DMS53 treated with DMSO at 0.1 percent for 48 hours (cell line): ENCODE results near the gene AMBRA1.
"Not testable (repeated sequence)": the region's sequence is repeated elsewhere in the genome, so short reads cannot be mapped to it uniquely, and the experiment has no call there.

ENCODE experiments used
- DNase-seq: peaks from one replicate; lab custom pipeline; 2025; ENCODE audit not compliant: unreplicated experiment; lab: John Stamatoyannopoulos, UW

AMBRA1 gene

DNA sequence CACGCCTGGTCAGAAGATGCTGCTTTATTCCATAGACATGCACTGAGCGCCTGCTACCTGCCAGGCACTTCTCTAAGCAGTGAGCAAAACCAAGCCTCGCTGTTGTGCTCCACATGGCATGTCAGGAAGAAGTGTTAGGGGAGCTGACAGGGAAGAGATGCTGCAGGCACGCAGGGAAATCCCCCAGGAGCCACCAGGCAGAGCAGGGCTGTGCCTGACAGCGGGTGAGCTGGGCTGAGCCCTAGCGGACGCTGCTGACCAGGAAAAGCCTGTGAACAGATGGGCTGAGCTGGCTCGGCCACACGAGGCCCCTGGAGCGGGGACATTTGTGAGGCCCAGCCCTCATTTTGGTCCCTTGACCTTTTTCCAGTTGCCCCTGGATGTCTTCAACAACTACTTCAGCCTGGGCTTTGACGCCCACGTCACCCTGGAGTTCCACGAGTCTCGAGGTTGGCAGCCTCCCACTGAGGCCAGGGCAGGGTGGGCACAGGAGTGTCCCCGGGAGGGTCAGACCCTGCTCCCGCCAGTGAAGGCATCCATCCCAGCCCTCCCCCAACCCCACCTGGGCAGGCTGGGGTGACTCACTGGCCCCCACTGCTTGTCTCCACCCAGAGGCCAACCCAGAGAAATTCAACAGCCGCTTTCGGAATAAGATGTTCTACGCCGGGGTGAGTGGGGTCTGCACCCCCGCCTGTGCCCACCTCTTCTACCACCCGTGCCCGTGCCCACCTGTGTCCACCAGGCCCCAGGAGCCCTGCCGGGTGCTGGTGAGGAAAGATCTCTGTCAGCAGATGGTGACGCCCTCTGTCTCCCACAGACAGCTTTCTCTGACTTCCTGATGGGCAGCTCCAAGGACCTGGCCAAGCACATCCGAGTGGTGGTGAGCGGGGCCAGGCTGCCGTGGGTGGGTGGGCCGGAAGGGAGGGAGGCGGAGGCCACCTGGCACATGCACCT, 219.8 kb downstream of the AMBRA1 start:
- DNase-seq = no peak

DNA sequence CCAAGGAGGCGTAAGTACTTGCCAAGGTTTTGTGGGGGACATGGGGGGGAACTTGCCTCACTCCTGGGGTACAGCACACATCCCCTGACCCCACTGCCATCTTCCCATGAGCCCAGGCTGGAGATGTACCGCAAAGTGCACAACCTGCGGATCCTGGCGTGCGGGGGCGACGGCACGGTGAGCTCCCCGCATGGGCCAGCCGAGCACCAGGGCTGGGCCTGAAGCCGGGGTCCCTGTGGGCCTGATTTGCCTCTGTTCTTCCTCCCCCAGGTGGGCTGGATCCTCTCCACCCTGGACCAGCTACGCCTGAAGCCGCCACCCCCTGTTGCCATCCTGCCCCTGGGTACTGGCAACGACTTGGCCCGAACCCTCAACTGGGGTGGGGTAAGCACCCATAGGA, 221.3 kb downstream of the AMBRA1 start:
- not testable (repeated sequence) for DNase-seq

DNA sequence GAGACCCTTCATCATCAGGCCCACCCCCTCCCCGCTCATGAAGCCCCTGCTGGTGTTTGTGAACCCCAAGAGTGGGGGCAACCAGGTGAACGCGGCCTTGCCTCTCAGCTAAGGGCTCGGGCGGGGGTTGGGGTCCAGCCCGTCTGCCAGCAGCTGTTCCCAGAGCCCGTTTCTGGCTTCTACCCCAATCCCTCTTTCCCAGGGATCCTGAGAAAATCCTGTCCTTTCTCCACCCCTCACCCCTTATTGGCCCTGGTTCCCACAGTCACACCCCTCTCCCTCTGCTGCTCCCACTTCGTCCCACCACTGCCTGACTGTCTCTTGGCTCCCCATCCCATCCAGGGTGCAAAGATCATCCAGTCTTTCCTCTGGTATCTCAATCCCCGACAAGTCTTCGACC, 221.7 kb downstream of the AMBRA1 start:
- DNase-seq = no peak

DNA sequence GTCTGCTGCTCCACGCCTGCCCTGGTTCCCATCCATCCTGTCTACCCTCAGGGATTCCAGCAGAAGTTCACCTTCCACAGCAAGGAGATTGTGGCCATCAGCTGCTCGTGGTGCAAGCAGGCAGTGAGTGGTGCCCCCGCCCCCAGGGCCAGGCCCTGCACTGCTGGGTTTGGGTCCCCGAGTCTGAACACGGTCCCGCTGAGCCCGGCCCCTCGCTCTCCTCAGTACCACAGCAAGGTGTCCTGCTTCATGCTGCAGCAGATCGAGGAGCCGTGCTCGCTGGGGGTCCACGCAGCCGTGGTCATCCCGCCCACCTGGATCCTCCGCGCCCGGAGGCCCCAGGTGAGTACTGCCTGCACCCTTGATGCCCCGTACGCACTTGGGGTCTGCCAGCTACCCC, 222.6 kb downstream of the AMBRA1 start:
- DNase-seq = not testable (repeated sequence)

DNA sequence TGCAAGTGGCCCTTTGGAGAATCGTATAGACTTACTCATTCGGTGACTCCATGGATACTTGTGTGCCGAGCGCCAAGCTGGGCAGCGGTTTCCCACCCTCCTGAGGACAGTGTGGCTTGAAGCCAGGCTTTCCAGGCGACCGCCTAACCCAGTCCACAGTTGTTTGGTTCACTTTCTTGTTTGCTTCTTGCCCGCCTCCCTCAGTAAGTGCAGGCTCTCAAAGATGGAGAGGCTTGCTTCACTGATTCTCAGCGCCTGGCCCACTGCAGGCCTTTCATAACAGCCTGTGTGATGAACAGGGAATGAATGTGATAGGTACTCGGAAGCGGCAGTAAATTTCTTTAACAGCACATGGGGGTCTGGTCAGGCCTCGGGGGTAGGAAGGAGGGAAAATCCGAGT, 223.6 kb downstream of the AMBRA1 start:
- no peak for DNase-seq

DNA sequence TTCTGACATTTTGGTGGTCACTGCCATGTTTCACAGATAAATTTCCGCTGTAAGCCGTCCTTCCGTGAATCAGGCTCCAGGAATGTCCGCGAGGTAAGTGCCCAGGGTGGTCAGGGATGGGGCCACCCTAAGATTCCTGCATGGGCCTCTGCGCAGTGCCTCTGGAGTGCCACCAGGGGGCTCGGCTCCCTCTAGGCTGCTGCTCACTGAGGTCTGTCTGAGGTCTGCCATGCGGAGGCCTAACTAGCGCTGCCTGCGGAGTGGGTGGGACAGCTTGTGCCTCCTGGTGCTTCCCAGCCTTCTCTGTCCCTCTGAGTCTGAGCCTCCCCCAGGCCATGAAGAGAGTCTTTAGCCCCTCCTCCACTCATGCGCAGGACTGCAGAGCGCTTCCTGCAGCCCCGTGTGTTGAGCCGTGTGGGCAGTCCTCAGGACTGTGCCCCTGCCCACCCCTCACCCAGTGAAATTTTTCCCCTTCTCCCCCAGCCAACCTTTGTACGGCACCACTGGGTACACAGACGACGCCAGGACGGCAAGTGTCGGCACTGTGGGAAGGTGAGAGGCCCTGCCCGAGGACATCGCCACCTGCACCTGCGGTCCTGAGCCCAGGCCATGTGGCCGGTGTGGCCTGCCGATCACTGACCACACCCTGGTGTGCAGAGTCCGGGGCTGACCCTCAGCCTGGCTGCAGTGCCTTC, 224.2 kb downstream of the AMBRA1 start:
- peak; percentile 18 for DNase-seq

DNA sequence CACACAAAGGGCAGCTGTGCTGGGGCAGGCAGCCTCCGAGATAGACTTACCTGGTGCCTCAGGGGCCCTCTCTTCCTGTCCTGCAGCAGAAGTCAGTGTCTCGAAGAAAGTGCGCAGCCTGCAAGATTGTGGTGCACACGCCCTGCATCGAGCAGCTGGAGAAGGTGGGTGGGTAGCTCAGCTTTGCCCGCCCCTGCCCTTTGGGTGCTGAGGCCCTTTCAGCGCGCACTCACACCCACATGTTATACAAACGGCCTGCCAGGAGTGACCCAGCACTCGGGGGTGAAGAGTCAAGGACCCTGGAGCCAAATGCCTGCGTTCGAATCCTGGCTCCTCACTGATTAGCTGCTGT, 225.9 kb downstream of the AMBRA1 start:
- DNase-seq = no peak

DNA sequence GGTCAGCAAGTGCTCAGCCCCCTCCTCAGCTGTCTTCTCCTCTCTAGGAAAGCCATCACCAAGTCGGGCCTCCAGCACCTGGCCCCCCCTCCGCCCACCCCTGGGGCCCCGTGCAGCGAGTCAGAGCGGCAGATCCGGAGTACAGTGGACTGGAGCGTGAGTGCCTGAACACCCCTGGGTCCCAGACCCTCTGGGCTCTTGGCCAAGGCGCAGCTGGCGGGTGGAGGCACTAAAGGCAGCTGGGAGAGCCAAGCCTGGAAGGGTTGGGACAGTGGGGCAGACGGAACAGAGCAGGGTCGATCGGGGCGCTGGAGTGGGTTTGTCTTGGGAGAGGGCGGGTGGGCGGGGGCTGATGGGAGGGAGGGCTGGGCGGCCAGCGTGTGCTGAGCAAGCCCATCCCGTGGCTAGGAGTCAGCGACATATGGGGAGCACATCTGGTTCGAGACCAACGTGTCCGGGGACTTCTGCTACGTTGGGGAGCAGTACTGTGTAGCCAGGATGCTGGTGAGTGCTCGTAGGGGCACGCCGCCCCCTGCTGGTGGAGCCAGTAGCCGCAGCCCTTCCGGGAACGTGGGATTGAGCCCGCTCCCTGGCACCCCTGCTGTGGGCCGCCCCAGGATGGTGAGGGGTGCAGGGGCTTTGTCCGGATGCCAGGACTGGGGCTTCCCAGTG, 226.4 kb downstream of the AMBRA1 start:
- no peak for DNase-seq

DNA sequence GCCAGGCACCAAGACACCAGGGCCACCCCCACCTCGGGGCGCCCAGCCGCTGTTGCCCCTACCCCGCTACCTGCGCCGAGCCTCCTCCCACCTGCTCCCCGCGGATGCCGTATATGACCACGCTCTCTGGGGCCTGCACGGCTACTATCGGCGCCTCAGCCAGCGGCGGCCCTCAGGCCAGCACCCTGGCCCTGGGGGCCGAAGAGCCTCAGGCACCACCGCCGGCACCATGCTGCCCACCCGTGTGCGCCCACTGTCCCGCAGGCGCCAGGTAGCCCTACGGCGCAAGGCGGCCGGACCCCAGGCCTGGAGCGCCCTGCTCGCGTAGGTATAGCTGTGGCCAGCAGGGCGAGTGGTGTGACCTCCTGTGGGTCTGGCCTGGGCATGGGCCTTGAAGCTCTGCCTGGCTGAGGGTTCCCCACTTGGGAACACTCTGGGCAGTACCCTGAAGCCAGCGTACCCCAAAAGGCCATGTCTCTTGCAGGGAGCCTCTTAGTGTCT, 227.1 kb downstream of the AMBRA1 start:
- DNase-seq = no peak

DNA sequence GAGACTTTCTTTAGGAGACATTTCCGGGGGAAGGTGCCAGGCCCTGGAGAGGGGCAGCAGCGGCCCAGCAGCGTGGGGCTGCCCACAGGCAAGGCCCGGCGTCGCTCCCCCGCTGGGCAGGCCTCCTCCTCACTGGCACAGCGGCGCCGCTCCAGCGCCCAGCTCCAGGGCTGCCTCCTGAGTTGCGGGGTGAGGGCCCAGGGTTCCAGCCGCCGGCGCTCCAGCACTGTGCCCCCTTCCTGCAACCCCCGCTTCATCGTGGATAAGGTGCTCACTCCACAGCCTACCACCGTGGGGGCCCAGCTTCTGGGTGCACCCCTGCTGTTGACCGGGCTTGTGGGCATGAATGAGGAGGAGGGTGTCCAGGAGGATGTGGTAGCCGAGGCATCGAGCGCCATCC, 227.6 kb downstream of the AMBRA1 start:
- DNase-seq = no peak

DNA sequence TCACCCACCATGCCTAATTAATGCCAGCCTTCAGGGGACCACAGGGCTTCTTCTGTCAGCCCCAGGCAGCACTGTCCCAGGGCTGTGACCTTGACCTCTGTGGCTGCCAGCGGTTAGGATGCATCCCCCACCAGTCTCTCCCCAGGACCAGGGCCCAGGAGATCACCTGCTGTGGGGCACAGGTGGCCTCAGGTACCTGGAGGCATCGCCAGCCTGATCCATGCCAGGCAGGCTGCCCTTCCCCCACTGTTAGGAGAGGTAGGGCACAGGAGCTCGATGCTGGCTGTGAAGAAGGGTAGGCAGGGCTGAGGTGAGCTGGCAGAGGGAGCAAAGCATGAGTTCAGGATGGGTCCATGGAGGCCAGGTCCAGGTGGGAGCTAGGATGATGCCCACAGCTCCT, 229.0 kb downstream of the AMBRA1 start:
- DNase-seq = no peak

DNA sequence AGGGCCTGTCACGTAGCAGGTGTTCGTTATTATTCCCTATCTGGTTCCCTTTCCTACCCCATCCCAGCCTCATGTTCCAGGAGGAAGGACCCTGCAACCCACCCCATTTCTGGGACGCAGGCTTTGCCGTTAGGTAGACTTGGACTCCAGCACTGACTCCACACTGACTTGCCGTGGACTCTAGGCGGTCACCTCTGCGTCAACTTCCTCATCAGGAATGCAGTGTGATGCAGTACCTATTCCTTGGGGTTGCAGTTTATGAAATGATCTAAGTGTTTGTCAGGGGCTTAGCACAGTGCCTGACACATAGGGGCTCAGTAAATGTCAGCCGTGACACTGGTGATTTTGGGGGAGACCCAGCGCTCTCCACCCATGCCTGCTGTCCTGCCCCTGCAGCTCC, 229.8 kb downstream of the AMBRA1 start:
- no peak for DNase-seq

DNA sequence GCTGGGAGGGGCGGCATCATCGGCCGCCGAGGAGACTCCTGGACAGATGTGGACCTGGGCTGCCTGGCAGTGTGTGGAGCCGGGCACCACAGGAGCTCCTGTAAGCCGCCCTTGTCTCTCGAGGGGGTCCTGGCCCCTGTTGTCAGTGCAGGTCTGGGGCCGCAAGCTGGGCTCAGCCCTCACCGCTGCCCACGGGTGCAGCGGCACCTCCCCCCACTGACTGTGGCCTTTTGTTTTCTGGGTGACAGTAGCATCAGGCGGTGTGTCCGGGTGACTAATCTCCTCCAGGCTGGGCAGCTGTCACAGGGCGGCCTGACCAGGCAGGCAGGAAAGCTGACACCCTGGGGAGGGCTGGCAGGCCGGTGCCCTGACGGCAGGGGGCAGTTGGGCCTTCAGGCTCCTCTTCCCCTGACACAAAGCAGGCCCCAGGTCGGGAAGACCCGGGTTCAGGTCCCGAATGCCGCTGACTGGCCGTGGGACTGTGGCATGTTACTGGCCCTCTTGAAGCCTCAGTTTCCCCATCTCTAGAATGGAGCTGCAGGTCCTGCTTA, 230.3 kb downstream of the AMBRA1 start:
- peak; percentile 14 for DNase-seq

DNA sequence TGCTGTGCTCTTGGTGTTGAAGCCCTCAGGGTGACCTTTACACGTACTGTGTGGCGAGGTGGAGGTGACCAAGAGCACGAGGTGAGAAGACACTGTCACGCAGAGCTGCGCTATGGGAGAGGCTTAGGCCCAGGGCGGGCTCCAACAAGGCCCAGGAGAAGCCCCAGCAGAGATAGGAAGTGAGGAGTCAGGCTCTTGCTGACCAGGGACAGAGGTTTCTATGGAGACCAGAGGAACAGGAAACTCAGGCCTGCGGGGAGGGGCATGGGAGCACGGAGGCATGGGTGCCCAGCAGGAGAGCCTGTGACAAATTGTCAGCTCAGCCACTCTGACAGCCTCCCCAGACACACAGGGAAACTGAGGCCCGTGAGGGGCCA, 230.8 kb downstream of the AMBRA1 start:
- peak; percentile 43 for DNase-seq

DNA sequence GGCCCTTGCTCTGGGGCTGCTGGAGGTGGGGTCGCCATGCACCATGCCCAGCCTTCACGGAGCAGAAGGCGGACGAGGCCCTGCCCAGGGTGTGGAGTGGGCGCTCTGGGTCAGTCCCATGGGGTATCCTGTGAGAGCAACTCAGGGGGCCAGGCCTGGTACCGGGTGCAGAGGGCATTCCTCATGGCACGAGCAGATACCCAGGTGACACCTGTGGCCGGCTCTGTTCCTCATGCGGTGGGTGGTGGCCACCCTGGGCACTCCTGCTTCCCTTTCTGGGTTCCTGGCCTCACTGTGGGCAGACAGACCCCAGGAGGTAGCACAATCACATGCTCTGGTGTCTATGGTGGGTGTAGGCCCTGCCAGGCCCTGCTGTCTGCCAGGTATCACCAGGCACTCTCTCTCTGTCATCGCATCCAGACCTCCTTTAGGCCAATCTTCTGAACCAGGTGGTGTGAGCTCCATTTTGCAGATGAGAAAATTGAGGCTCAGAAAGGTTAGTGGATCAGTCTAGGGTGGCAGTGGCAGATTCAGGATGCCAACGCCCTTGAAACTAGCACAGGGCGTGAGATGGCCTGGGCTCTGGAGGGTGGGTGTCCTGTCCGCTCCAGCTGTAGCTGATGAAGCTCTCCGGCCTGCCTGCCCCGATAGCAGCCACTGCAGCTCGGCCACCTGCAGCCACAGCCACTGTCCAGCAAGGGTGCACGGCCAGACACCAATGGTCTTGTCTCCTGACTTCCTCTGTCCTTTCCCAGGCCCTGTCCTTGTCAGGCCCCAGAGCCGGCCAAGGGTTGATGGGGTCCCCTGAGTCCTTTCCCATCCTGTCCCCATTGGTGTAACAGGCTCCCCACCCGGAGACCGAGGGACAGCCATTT, 231.4 kb downstream of the AMBRA1 start:
- DNase-seq = no peak

DNA sequence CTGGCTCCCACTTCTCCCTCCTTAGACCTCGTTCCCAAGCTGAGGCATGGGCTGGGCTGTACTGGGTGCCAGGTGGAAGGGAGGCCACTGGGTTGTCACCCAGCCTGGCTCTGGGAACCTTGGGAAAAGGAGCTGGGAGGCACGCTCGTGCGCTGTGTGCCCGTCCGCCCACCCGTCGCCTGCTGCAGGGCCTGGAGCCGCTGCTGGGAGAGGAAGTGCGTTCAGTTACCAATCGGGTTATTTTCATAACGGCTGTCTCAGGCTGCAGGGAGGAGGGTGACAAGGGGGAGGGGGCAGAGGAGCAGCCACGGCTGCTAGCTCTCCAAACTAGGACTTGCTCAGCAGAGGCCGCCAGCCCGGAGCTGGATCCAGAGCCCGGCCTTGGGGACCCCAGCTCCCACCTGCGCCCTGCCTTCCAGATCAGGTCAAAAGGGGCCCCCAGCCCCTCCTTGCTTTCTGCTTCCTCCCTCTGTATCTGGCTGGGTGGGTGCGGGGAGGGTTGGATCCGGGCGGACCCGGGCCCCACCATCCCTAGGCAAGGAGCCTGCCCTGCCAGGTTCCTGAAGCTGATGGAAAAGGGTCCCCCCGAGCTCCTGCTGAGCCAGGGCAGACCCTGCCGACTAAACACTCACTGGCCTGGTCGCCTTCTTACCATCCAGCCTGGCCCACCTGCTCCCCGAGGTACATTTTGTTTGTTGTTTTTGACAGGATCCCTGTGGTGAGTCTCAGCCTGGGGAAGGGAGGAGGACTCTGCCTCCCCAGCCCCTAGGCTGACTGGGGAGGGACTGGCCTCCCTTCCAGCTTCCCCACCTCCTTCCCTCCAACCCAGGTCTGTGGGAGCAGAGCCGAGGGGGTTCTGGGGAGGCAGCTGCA, 232.3 kb downstream of the AMBRA1 start:
- DNase-seq = no peak

DNA sequence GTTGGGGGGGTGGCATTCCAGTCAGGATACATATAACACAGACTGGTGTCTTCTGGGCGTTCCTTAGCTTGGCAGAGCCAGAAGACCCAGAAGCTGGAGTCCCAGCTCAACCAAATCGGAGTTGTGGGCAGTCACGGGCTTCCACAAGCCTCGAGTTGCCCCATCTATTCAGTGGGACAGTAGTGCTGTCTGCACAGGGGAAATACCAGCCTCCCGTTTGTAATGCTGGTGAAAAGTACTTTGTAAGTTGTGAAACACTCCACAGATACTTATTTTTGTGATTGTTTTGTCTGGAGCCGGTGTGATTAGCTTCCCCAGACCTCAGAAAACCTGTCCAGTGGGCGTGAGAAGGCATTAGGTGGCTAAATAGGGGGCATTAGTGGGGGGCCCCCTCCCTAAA, 232.9 kb downstream of the AMBRA1 start:
- no peak for DNase-seq

DNA sequence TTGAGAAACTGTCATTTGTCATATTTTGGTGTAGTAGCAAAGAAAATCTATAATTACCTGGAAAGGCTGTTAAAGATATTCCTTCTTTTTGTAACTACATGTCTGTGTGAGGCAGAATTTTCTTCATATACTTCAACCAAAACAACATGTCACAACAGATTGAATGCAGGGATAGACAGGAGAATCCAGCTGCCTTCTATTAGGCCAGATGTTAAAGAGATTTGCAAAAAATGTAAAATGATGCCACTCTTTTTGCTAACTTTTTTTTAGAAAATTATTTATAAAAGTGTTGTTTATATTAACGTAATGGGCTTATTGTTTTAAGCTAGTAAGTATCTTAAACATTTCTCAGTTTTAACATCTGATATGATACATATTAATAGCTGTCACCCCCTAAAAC, 233.9 kb downstream of the AMBRA1 start:
- no peak for DNase-seq

DNA sequence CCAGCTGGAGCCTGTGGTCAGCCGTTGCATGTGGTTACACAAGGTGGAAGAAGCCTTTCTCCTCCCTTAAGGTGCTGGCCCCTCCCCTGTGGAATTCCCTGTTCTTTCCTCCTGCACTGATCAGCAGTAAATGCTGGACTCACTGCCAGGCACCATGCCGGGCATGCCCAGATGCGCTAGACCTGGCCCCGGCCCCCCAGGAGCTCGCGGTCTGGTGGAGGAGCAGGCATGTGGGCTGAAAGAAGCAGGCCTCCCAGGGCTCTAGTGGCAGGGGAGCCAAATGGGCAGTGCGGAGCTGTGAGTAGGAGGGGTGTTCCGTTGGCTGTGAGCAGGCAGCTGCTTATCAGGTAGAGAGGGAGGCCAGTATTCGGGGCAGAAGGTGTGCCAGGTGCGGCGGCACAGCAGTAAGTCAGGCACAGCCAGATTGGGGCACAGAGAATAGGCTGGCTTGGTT, 236.3 kb downstream of the AMBRA1 start:
- DNase-seq = no peak
